ENCODE data around the gene CACNA1A. TPM values are rescaled to one million over a fixed set of nuclear protein-coding genes. Genes with fewer than 3 reads are reported as not detected.

Gene CACNA1A
- total RNA-seq, 2 donors from 2014 or later, result 0.27 to 2.3 TPM

GRCh38 chr19:13347367-13347766 lies 158.9 kb downstream of the CACNA1A start:
- Histone ChIP-seq H3K4me3 (no peak overlapping the region), H3K36me3 (no peaks in the 10 kb centered on the region), H3K27ac (no peak overlapping the region), H3K27me3 (replicated peaks; ENCODE audit: insufficient read depth) (no peaks in the 10 kb centered on the region), H3K4me1 (ENCODE audit: control insufficient read depth in 1 of 2, low read depth in 2 of 2) (no peaks in the 10 kb centered on the region), H3K9me3 (peaks cover 7% of the 10 kb centered on the region)
- ATAC-seq (ENCODE audit: insufficient number of reproducible peaks, low FRiP score, low read depth) (no peak), DNase-seq (ENCODE audit: low spot score) (no peak)
- no peak for TF ChIP-seq CTCF (IDR thresholded peaks at IDR 0.05)

GRCh38 chr19:13343514-13343913 lies 162.8 kb downstream of the CACNA1A start:
- DNase-seq (ENCODE audit: low spot score), result no peak
- Histone ChIP-seq H3K27ac (no peak overlapping the region), H3K36me3 (no peaks in the 10 kb centered on the region), H3K4me1 (ENCODE audit: control insufficient read depth in 1 of 2, low read depth in 2 of 2) (no peaks in the 10 kb centered on the region), H3K4me3 (no peak overlapping the region), H3K9me3 (no peaks in the 10 kb centered on the region), H3K27me3 (replicated peaks; ENCODE audit: insufficient read depth) (no peaks in the 10 kb centered on the region)
- TF ChIP-seq CTCF (IDR thresholded peaks at IDR 0.05), result no peak
- no peak for ATAC-seq (ENCODE audit: insufficient number of reproducible peaks, low FRiP score, low read depth)

- ATAC-seq (ENCODE audit: insufficient number of reproducible peaks, low FRiP score, low read depth), result no peak
Measured at GRCh38 chr19:13342672-13343071, 163.6 kb downstream of the CACNA1A start.

GRCh38 chr19:13339869-13340268 lies 166.4 kb downstream of the CACNA1A start:
- Histone ChIP-seq H3K36me3 (no peaks in the 10 kb centered on the region), H3K27ac (no peak overlapping the region), H3K9me3 (no peaks in the 10 kb centered on the region), H3K4me3 (no peak overlapping the region), H3K27me3 (replicated peaks; ENCODE audit: insufficient read depth) (no peaks in the 10 kb centered on the region), H3K4me1 (ENCODE audit: control insufficient read depth in 1 of 2, low read depth in 2 of 2) (no peaks in the 10 kb centered on the region)
- DNase-seq (ENCODE audit: low spot score) (no peak), ATAC-seq (ENCODE audit: insufficient number of reproducible peaks, low FRiP score, low read depth) (no peak)
- TF ChIP-seq CTCF (IDR thresholded peaks at IDR 0.05), result no peak

More at GRCh38 chr19:13342672-13343071, 163.6 kb downstream of the CACNA1A start:
- no peaks in the 10 kb centered on the region for H3K9me3 ChIP-seq
- H3K36me3 ChIP-seq, result no peaks in the 10 kb centered on the region
- no peaks in the 10 kb centered on the region for H3K27me3 ChIP-seq (replicated peaks; ENCODE audit: insufficient read depth)
- DNase-seq (ENCODE audit: low spot score), result no peak
- no peak for TF ChIP-seq CTCF (IDR thresholded peaks at IDR 0.05)
- H3K4me1 ChIP-seq (ENCODE audit: control insufficient read depth in 1 of 2, low read depth in 2 of 2), result no peaks in the 10 kb centered on the region
- no peak overlapping the region for H3K27ac ChIP-seq
- no peak overlapping the region for H3K4me3 ChIP-seq

- H3K36me3 ChIP-seq, result no peaks in the 10 kb centered on the region
- no peaks in the 10 kb centered on the region for H3K9me3 ChIP-seq
- TF ChIP-seq CTCF (IDR thresholded peaks at IDR 0.05), result no peak
- no peaks in the 10 kb centered on the region for H3K4me1 ChIP-seq (ENCODE audit: control insufficient read depth in 1 of 2, low read depth in 2 of 2)
- DNase-seq (ENCODE audit: low spot score), result no peak
- H3K27me3 ChIP-seq (replicated peaks; ENCODE audit: insufficient read depth), result no peaks in the 10 kb centered on the region
- H3K4me3 ChIP-seq, result no peak overlapping the region
- no peak overlapping the region for H3K27ac ChIP-seq
- ATAC-seq (ENCODE audit: insufficient number of reproducible peaks, low FRiP score, low read depth), result no peak
Measured at GRCh38 chr19:13337181-13337580, 169.1 kb downstream of the CACNA1A start.

Data from thoracic aorta (tissue), 2 donors.